Suprapubic skin (tissue), 4 donors: ENCODE data around the gene CAMSAP3.

ENCODE experiments used
- EP300 ChIP-seq: sonication (generic); formaldehyde crosslinking; IDR thresholded peaks from one replicate; pipeline ENCODE4 v1.6.1; 2017; ENCODE audit warnings: antibody characterized with exemption
- POLR2A ChIP-seq, 2 donors: fragments of 450-650 bp; IDR thresholded peaks; one replicate each; pipeline ENCODE4 v1.6.1; 2017; ENCODE audit warnings: antibody characterized with exemption in 2 of 2, mild to moderate bottlenecking in 2 of 2, moderate library complexity in 2 of 2
- POLR2AphosphoS5 ChIP-seq, 3 donors: sonication (generic); formaldehyde crosslinking; IDR thresholded peaks; one replicate each; pipeline ENCODE4 v1.6.1; 2017; ENCODE audit warnings: antibody characterized with exemption in 3 of 3
- TF ChIP-seq, protein P1 (sequence below), 2 donors: fragments of 200-600 bp in 1 of 2; fragments of 450-650 bp in 1 of 2; sonication (generic) in 1 of 2; IDR thresholded peaks; one replicate each; pipeline ENCODE4 v1.5.1; 2016 to 2019; ENCODE audit warnings: antibody characterized with exemption in 2 of 2, mild to moderate bottlenecking in 1 of 2, moderate library complexity in 1 of 2

DNA sequence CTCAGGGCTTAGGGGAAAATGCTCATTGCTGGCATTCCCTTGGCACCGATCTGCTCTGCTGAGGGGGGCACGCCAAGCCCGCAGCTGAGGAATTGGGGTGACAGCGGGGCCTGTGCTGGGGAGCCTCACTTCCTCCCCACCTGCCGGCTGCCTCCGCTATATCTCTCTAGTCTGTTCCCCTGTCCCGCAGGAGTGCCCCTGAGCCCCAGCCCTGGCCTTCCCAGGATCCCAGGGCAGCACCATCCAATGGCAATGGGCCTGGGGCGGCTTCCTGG is 50.7 kb downstream of the CAMSAP3 start:
- TF ChIP-seq, protein P1, sequence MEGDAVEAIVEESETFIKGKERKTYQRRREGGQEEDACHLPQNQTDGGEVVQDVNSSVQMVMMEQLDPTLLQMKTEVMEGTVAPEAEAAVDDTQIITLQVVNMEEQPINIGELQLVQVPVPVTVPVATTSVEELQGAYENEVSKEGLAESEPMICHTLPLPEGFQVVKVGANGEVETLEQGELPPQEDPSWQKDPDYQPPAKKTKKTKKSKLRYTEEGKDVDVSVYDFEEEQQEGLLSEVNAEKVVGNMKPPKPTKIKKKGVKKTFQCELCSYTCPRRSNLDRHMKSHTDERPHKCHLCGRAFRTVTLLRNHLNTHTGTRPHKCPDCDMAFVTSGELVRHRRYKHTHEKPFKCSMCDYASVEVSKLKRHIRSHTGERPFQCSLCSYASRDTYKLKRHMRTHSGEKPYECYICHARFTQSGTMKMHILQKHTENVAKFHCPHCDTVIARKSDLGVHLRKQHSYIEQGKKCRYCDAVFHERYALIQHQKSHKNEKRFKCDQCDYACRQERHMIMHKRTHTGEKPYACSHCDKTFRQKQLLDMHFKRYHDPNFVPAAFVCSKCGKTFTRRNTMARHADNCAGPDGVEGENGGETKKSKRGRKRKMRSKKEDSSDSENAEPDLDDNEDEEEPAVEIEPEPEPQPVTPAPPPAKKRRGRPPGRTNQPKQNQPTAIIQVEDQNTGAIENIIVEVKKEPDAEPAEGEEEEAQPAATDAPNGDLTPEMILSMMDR (IDR thresholded peaks at IDR 0.05): no peak
- TF ChIP-seq POLR2A (IDR thresholded peaks at IDR 0.05): no peak
- TF ChIP-seq POLR2AphosphoS5 (IDR thresholded peaks at IDR 0.05): no peak
- no peak for TF ChIP-seq EP300
